ENCODE data around the gene SSNA1.

SSNA1 gene

GRCh38 chr9:137218754-137219271 lies 30.3 kb downstream of the SSNA1 start:
- Histone ChIP-seq H3K4me3 (ENCODE audit: insufficient read length, low read depth) (no peak overlapping the region), H3K9ac (ENCODE audit: insufficient read length, low read depth) (no peak overlapping the region), H3K27me3 (ENCODE audit: insufficient read depth, insufficient read length) (peaks cover 13% of the 10 kb centered on the region), H3K4me1 (ENCODE audit: insufficient read depth, insufficient read length) (peaks cover 21% of the 10 kb centered on the region), H3K36me3 (ENCODE audit: insufficient read depth, insufficient read length, low read length) (peaks cover 58% of the 10 kb centered on the region), H3K9me3 (ENCODE audit: insufficient read depth, low read length) (no peaks in the 10 kb centered on the region)
- TF ChIP-seq SUZ12 (IDR thresholded peaks at IDR 0.05; ENCODE audit: extremely low read depth, insufficient read depth, insufficient read length) = no peak
- no peak for DNase-seq (ENCODE audit: low read depth, low spot score)

- Histone ChIP-seq H3K9ac (ENCODE audit: insufficient read length, low read depth) (no peak overlapping the region), H3K27me3 (ENCODE audit: insufficient read depth, insufficient read length) (peaks cover 13% of the 10 kb centered on the region), H3K4me1 (ENCODE audit: insufficient read depth, insufficient read length) (peaks cover 23% of the 10 kb centered on the region), H3K4me3 (ENCODE audit: insufficient read length, low read depth) (no peak overlapping the region), H3K9me3 (ENCODE audit: insufficient read depth, low read length) (no peaks in the 10 kb centered on the region), H3K36me3 (ENCODE audit: insufficient read depth, insufficient read length, low read length) (peaks cover 48% of the 10 kb centered on the region)
- DNase-seq (ENCODE audit: low read depth, low spot score) = no peak
- TF ChIP-seq ZNF274 (IDR thresholded peaks at IDR 0.05; ENCODE audit: low read depth, low read length) (no peak), YY1 (IDR thresholded peaks at IDR 0.05; ENCODE audit: insufficient read depth, insufficient read length) (no peak), SUZ12 (IDR thresholded peaks at IDR 0.05; ENCODE audit: extremely low read depth, insufficient read depth, insufficient read length) (no peak)
Measured at GRCh38 chr9:137219757-137220316, 31.4 kb downstream of the SSNA1 start.

GRCh38 chr9:137220317-137221094 lies 32.0 kb downstream of the SSNA1 start:
- Histone ChIP-seq H3K4me1 (ENCODE audit: insufficient read depth, insufficient read length) (peaks cover 27% of the 10 kb centered on the region), H3K9ac (ENCODE audit: insufficient read length, low read depth) (no peak overlapping the region)

GRCh38 chr9:137221095-137221505 lies 32.6 kb downstream of the SSNA1 start:
- H3K4me1 ChIP-seq (ENCODE audit: insufficient read depth, insufficient read length) = peaks cover 27% of the 10 kb centered on the region
- no peaks in the 10 kb centered on the region for H3K9me3 ChIP-seq (ENCODE audit: insufficient read depth, low read length)
- H3K9ac ChIP-seq (ENCODE audit: insufficient read length, low read depth) = peak overlapping the region; percentile 70
- peaks cover 35% of the 10 kb centered on the region for H3K36me3 ChIP-seq (ENCODE audit: insufficient read depth, insufficient read length, low read length)
- no peak overlapping the region for H3K4me3 ChIP-seq (ENCODE audit: insufficient read length, low read depth)
- DNase-seq (ENCODE audit: low read depth, low spot score) = no peak
- TF ChIP-seq SUZ12 (IDR thresholded peaks at IDR 0.05; ENCODE audit: extremely low read depth, insufficient read depth, insufficient read length) (no peak), YY1 (IDR thresholded peaks at IDR 0.05; ENCODE audit: insufficient read depth, insufficient read length) (no peak), ZNF274 (IDR thresholded peaks at IDR 0.05; ENCODE audit: low read depth, low read length) (no peak)
- peaks cover 13% of the 10 kb centered on the region for H3K27me3 ChIP-seq (ENCODE audit: insufficient read depth, insufficient read length)

More at GRCh38 chr9:137220317-137221094, 32.0 kb downstream of the SSNA1 start:
- no peak for TF ChIP-seq ZNF274 (IDR thresholded peaks at IDR 0.05; ENCODE audit: low read depth, low read length)
- TF ChIP-seq SUZ12 (IDR thresholded peaks at IDR 0.05; ENCODE audit: extremely low read depth, insufficient read depth, insufficient read length) = no peak
- no peak for TF ChIP-seq YY1 (IDR thresholded peaks at IDR 0.05; ENCODE audit: insufficient read depth, insufficient read length)
- Histone ChIP-seq H3K36me3 (ENCODE audit: insufficient read depth, insufficient read length, low read length) (peaks cover 41% of the 10 kb centered on the region), H3K9me3 (ENCODE audit: insufficient read depth, low read length) (no peaks in the 10 kb centered on the region), H3K27me3 (ENCODE audit: insufficient read depth, insufficient read length) (peaks cover 13% of the 10 kb centered on the region), H3K4me3 (ENCODE audit: insufficient read length, low read depth) (no peak overlapping the region)
- no peak for DNase-seq (ENCODE audit: low read depth, low spot score)

- Histone ChIP-seq H3K4me1 (ENCODE audit: insufficient read depth, insufficient read length) (peaks cover 27% of the 10 kb centered on the region), H3K9ac (ENCODE audit: insufficient read length, low read depth) (peak overlapping the region; percentile 70), H3K4me3 (ENCODE audit: insufficient read length, low read depth) (peak overlapping the region; percentile 44), H3K36me3 (ENCODE audit: insufficient read depth, insufficient read length, low read length) (peaks cover 30% of the 10 kb centered on the region), H3K27me3 (ENCODE audit: insufficient read depth, insufficient read length) (peaks cover 13% of the 10 kb centered on the region), H3K9me3 (ENCODE audit: insufficient read depth, low read length) (no peaks in the 10 kb centered on the region)
- no peak for DNase-seq (ENCODE audit: low read depth, low spot score)
- TF ChIP-seq SUZ12 (IDR thresholded peaks at IDR 0.05; ENCODE audit: extremely low read depth, insufficient read depth, insufficient read length) (no peak), ZNF274 (IDR thresholded peaks at IDR 0.05; ENCODE audit: low read depth, low read length) (no peak), YY1 (IDR thresholded peaks at IDR 0.05; ENCODE audit: insufficient read depth, insufficient read length) (no peak)
Measured at GRCh38 chr9:137221506-137222111, 33.1 kb downstream of the SSNA1 start.

- Histone ChIP-seq H3K9me3 (ENCODE audit: insufficient read depth, low read length) (no peaks in the 10 kb centered on the region), H3K4me1 (ENCODE audit: insufficient read depth, insufficient read length) (peaks cover 34% of the 10 kb centered on the region), H3K27me3 (ENCODE audit: insufficient read depth, insufficient read length) (peaks cover 13% of the 10 kb centered on the region), H3K36me3 (ENCODE audit: insufficient read depth, insufficient read length, low read length) (peaks cover 22% of the 10 kb centered on the region), H3K9ac (ENCODE audit: insufficient read length, low read depth) (peak within 1 kb of the TSS; percentile 85), H3K4me3 (ENCODE audit: insufficient read length, low read depth) (peak within 1 kb of the TSS; percentile 46)
- no peak for TF ChIP-seq ZNF274 (IDR thresholded peaks at IDR 0.05; ENCODE audit: low read depth, low read length)
- no peak for TF ChIP-seq SUZ12 (IDR thresholded peaks at IDR 0.05; ENCODE audit: extremely low read depth, insufficient read depth, insufficient read length)
- no peak for TF ChIP-seq YY1 (IDR thresholded peaks at IDR 0.05; ENCODE audit: insufficient read depth, insufficient read length)
- no peak for DNase-seq (ENCODE audit: low read depth, low spot score)
Measured at GRCh38 chr9:137222190-137223077, 34.0 kb downstream of the SSNA1 start, which contains the start of gene RNF208. Gene RNF208 (minus strand): TSS chr9:137222240. CDS start chr9:137221212, 1,028 bp downstream.
